SKM-1 treated with dmso at 0.1 percent for 144 hours (cell line): ENCODE results near the gene MYO9B.

Experiments used
- DNase-seq: peaks from one replicate; lab custom pipeline; 2025; ENCODE audit not compliant: unreplicated experiment; lab: John Stamatoyannopoulos, UW

MYO9B gene

DNA sequence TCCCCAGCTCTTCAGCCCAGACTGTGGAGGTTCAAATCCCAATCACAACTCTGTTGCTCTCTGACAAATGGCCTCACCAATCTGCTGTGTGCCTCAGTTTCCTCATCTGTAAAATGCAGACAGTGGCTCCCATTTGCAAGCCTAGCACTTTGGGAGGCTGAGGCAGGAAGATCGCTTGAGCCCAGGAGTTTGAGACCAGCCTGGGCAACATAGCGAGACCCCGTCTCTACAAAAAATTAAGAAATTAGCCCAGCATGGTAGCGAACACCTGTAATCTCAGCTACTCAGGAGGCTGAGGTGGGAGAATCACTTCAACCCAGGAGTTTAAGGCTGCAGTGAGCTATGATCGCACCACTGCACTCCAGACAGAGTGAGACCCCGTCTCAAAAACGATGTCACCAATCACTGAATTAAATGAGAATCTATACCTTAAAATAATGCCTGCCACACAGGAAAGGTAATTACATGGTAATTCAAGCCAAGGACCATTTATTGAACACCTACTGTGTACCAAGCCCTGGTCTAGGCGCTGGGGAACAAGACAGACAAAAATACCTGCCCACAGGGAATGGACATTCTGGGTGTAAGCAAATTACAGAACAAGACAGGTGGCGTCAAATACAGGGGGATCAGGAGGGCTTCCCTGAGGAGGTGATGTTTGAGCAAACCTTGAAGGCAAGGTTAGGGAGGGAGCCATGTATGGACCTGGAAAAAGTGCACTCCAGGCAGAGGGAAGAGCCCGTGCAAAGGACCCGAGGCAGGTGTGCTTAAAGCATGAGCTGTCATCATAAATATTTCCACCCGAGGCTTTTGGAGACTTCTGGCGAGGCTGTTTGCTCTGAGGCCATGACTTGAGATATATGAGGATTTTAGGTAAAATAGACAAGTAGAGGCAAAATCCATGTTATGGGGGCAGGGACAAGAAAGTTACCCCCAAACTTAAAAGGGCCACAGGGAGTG is 162.4 kb downstream of the MYO9B start:
- DNase-seq: no peak

DNA sequence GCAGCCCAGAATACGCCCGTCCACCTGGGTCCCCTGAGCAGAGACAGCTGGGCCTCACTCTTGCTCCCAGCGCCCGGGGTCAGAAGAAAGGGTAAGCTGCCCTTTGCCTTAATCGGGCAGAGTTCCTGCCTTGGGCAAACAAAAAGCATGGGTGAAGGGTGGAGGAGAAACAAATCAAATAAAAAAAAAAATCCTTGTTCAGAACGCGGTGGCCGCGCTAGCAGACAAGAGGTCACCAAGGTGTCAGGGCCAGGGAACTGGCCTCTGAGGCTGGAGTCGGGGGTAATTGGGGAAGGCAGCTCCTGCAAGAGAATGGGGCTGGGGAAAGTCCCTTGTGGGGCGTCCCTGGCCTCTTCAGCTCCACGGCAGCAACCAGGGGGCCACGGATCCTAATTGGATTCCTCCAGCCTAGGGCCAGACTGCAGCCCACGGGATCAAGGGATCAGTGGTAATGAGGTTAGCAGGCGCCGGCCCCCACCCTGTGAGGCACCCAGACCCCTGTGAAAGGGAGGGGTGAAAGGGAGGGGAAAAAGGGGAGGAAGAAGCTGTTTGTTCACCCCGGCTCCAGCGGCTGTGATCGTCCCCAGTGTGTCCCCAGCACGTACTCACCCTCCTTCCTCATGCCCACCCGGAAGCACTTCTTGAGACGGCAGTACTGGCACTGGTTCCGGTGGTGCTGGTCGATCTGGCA is 164.6 kb downstream of the MYO9B start:
- DNase-seq: no peak

DNA sequence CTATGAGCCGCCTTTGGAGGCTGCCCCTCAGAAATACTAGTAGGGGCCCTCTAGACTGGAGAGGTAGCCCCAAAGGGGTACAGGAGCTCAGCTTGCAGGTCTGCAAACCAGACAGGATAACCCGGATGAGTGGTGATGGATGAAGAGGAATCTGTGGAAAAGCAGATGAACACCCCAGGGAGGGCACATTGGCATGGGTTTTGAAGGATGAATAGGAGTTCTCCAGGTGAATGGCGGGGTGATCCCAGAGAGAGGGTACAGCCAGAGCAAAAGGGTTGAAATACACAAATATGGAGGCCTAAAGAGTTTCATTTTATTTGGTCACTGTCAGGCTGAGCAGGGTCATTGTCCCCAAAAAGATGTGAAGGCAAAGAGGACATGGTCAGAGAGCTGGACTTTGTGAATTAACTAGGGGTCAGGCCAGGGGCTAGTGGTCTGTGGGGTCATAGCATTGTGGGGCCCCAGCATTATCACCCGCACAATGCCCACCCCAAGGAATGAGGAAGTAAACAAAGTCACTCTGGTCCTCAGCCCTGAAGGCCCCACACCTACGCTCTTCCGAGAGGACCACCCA is 165.3 kb downstream of the MYO9B start:
- no peak for DNase-seq

DNA sequence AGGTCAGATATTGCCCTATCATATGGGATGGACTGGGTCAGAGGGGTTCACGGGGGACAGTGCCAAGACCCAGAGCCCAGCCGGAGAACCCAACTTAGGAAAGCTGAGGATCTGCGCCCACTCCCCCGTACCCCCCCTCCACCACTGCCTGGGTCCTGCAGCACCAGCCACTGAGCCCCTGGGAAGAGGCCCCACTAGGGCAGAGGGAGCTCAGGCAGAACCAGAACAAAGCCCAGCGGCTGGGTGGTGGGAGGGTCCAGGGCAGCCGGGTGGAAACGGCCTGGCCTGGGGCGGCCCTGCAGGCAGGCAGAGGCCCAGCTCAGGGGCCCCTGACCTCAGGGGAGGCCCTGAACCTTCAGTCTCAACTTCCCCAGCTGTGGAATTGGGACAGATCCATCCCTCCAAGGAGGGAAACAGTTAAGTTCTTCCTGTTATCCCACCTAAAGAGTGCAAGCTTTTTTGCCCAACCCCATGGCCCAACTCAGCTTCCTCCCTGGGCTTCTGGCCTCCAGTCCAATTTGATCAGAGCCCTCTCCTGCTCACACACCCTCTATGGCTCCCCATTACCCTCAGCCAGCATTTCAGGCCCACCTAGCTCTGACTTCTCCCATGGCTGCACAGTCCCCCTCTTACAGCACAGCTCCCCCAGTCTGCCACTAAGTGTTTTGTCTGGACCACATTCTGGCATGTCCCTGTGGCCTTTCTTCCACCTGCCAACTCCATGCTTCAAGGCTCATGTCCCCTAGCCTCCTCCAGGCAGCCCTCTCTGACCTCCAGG is 167.0 kb downstream of the MYO9B start:
- DNase-seq: no peak

DNA sequence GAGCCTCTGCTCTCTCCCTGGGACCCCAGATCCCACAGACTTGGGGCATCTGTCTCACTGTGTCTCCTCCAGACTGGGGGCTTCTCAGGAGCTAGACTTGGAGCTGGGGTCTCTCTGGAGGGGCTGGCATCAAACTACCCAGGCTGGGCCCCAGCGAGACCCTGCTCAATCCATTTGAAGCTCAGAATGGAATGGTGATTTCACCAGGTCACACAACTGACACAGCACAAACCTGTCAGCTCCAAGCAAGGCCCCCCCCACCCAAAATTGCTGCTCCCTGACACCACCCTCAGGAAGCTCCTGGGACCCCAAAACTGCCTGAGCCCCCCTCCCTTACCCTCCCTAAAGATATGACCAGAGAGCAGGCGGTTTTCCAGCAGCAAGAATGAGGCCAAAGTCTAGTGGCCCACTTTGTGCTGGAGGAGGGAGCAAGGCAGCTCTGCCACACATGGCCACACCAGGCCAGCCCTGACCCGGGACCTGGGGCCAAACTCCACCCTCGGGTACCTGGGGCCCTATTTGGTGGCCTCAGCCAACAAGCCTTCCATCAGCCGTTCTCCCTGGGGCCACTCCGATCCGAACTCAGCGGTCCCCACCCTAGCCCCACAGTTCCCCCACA is 167.7 kb downstream of the MYO9B start:
- DNase-seq: no peak

DNA sequence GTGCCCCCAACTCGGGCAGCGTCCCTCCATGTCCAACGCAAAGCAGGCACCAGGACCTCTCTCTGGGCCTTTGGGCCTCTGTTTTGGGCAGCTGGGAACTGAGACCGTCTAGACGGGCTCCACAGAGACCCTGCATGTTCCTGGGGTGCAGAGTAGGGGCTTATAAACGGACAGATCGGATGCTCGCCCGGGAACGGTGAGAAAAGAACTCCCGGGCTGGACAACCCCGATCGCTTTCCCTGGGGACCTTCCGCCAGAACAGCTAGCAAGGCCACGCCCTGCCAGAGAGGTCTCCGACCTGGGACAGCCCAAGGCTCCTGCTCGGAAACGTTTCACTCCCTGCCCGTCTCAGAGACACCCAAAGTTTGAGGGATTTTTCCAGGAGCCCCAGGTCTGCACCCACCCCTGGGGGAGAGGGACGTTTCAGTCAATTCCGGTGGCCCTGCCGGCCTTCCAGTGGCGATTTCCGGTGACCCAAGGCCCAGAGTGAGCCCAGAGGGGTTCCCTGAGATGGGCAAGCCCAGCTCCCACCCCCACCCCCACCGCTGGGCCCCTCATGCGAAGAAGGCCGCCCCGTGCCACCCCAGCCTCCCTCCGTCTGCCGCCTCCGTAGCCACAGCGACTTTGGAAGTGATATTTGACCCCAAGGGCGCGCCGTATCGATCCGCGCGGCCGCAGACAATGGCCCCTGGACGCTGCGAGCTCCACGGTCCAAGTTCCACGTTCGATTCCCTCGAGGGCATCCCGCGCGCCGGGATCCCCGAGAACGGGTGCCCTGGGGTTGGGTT is 168.4 kb downstream of the MYO9B start:
- no peak for DNase-seq

DNA sequence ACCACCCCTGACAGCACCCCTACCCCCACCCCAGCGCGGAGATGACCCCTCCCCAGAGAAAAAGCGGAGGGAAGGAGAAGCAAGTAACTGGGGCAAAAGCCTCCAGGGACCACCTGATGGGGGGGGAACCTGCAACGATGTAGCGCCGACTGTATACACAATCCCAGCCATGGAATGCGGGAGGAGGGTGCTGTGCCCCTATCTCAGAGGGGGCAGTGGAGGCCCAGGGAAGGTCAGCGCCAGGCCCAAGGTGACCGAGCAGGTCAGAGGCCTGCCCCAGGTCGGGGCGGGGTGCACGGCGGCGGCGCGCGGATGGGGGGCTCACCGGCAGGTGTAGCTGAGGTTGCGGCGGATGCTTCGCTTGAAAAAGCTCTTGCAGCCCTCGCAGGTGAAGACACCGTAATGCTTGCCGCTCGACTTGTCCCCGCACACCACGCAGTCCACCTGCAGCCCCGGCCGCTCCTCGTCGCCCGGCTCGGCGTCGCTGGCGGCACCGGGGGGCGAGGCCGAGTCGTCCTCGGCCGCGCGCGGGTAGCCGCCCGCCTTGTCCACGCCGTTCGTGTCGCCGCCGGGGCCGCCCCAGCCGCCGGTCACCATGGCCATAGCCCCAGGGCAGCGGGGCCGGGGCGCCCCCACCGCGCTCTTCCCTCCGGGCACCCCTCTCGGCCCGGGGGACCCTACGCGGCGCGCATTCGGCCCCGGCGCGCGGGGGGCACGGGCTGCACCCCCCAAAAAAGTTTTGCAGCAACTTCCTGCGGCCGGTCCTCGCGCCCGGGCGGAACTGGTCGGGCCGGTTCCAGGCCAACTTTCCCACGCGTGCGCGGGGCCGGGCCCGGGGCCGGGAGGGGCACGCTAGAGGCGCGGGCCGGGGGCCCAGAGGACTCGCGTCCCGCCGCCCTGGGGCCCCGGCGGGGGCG is 169.3 kb downstream of the MYO9B start:
- DNase-seq: no peak

DNA sequence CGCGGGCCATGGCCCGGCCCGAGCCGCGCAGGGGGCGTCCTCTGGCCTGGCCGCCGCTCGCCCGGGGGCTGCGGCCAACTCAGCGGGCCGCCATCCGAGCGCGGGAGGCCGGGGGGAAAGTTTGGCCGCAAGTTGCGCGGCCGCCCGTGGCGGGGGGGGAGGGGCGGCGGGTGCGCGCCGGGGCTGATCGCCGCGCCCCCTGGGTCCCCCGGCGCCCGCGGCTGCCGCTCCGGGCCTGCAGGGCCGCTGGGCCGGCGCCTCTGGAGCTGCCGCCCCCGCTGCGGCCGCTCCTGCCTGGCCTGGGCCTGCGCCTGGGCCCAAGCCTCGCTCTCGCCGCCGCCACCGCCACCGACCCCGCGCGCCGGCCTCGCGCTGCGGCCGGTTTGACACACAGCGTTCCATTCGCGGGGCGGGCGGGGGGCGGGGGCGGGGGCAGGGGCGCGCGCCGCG is 170.0 kb downstream of the MYO9B start, which contains the start of gene NR2F6:
Gene NR2F6 (minus strand): TSS at position 385 of the 450 bp plus-strand sequence. CDS start 699 bp downstream, outside the sequence.
- DNase-seq: no peak

DNA sequence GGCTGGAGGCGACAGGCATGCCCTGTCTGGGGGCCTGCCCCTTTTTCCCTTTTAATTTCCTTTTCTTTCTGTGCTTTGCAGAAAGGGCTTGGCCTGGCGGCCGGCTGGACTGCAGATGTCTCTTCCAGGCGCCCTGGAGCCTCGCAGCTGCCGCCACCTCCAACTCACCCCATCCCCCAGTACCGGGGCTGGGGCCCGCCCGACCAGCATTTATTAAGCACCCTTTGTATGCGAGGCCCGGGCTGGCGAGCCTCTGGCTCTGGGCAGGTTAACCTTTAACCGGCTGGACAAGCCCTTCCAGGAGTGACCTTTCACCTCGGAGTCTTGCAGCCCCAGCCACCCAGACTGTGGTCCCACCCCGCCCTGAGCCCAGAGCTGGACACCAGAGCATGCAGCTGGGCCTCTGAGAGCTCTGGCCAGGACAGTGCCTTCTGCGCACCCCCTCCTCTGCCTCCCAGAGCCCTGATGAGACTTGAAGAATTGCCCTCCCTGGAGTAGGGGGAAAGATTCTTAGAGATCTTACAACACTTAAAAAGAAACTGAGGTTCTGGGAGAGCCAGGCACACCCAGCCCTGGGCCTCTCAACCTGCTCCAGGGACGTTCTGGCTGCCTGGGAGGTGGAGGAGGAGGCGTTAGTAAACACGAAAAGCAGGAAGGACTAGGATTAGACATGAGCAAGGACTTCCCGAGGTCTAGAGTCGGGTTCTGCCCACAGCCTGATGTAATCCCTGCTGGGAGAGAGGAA is 171.3 kb downstream of the MYO9B start:
- DNase-seq: no peak

DNA sequence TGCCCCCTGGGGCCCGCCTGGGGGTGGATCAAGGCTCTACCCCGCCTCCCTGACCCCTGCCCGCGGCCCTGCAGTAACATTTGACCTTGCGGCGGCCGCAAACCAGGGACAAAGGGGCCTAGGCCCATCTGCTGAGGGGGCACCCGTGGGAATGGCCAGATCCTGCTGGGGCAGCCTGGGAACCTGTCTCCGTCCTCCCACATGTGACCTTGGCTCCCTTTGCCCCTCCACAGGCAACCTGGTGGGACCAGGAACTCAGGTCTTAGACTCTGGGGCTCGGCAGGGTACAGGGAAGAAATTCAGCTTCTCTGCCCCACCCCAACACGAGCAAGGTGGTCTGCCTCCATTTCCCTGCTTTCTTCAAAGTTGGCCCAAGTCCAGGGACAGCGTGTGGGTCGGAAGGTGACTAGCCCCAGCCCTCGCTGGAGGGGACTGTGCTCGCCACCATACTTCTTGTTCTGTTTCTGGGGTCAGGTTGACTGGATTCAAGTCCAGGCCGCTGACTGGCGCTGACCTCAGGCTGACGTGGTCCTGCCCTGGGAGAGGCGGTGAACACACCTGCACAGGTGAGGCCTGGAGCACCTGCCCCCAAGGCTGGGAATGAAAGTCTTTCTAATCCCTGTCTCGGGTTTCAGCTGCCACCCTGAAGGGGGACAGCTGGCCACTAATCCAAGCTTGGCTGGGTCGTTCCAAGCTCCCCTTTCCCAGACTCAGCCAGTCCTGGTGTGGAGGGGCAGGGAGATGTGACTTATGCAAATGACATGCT is 172.6 kb downstream of the MYO9B start:
- no peak for DNase-seq

DNA sequence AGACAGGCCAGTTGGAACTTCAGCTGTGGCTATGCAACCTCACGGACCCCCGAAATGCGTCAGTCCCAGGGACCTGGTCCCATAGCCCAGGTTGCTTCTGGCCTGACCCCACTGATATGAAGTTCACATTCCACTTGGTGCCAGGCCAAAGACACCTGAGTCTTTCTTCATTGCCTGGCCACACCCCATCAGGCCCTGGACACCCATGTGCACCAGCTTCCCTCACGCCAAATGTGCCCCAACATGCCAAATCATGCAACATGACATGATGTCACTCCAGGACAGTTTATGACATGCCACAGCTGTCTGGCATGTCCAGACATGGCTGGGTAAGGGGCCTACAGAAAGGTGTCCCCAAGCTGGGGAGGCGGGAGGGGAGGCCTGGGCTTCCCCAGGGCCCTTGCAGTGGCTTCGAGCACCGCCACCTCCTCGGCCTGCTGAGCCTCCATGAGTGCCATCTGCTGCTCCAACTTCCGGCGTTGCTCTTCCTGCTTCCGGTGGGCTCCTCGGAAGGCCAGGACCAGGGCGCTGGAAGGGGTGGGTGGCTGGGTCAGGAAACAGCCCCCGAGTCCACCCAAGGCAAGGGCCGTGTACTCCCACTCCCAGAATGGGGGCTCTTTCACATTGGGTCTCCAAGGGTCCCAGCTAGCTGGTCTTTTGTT is 174.4 kb downstream of the MYO9B start:
- no peak for DNase-seq

DNA sequence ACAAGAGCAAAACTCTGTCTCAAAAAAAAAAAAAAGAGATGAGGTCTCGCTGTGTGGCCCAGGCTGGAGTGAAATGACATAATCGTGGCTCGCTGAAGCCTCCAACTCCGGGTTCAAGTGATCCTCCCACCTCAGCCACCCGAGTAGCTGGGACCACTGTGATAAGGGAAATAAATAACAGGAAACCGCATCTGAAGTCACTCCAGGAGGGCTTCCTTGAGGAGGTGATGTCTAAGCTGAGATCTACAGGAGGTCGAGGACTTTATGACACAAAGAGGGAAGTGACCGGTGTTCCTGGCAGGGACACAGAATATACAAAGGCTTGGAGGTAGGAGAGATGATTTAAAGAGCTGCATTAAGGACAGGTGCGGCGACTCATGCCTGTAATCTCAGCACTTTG is 179.1 kb downstream of the MYO9B start:
- DNase-seq: no peak

DNA sequence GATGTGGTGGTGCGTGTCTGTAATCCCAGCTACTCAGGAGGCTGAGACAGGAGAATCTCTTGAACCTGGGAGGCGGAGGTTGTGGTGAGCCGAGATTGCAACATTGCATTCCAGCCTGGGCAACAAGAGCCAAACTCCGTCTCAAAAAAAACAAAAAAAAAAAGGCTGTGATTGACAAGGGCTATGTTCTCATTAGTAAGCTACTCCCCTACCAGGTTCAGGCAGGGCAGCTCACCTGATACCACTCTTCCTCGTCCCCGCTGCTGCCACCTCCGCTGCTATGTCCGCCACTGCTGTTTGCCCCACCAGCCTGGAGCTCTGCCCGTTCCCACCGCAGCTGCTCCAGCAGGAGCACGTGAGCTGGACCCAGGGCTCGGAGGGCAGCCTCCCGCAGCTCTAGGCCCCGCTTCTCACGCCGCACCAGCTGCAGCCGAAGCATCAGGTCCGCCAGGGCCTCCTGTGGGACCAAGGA is 179.6 kb downstream of the MYO9B start:
- no peak for DNase-seq

DNA sequence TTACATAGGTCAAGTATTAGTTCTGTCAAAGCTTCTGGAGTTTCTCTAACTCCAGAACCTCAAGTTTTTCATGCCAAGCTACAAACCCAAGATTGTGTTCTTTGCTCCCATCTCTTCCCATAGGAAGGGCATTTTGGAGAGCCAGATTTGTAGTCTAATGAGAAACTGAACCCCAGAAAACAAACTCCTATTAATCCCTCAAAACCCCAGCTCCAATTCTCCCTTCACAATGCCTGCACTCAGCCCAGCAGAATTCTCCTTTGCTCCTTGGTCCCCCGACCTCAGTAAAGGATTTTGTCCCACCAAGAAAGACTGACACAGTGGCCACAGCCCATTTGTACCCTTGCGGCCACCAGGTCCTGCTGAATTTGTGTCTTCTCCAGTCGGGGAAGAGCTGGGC is 180.6 kb downstream of the MYO9B start:
- DNase-seq: no peak

DNA sequence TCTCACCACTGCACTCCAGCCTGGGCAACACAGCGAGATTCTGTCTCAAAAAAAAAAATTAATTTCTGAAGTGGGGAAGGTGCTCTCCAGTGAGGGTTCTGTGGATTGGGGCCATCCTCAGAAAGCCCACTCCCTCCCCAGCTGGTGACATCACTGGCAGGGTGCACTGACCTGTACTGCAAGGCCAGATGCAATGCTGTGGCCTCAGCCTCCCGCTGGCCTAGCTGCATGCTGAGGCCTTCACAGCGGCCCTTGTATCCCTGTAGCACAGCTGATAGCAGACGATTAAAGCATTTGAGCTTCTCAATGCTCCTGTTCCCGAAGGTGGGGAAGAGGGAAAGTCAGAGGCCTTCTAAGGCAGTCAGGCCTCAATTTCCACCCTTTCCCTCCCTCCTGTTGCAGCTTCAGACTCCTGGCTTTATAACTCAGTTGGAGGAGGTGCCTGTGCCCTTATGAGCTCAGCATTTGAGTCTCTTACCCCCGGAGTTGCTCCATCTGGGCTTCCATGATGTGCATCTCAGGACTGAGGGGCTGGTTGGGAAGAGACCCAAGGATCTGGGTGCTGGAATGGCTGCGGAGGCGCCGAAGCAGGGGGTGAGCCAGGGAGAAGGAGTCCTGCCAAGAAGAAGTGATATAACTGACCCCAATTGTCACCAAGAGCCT is 183.7 kb downstream of the MYO9B start:
- no peak for DNase-seq

DNA sequence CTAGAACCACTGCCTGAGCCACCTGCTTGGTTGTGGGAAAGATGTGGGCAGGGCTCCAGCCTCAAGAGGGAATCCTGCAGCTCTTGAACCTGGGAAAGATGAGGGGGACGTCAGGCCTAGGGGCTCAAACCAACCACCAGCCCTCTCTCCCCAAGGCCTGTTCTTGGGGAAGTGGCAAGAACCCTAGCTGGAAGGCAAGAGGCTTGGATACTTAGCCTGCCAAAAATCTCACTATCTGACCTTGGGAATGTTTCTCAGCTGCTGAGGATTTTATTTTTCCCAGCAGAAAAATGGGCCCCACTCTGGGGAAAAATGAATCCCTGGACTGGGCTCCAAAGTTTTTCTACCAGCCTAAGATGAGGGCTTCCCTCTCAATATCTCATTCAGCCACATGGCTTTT is 184.4 kb downstream of the MYO9B start:
- no peak for DNase-seq
